GM23338 (cell line): ENCODE measurements around the gene IQCE. TPM values are rescaled to one million over a fixed set of nuclear protein-coding genes. Genes with fewer than 3 reads are reported as not detected.

ENCODE experiments used
- ATAC-seq: fragments of 200-7000 bp; cut with Tn5 transposase; 3 replicates; pipeline ENCODE4 v1.9.1; 2020
- DNase-seq: peaks from one replicate; pipeline ENCODE4 v3.0.0-alpha.2; 2015; ENCODE audit warnings: low spot score
- H2AFZ ChIP-seq: fragments of 200-600 bp; sonication (generic); 2 replicates; pipeline ENCODE4 v1.8.0; 2016; ENCODE audit warnings: antibody characterized with exemption, mild to moderate bottlenecking, moderate library complexity
- H3F3A ChIP-seq: fragments of 200-600 bp; sonication (generic); replicated peaks from 2 replicates; pipeline ENCODE4 v1.8.0; 2017; ENCODE audit warnings: antibody characterized with exemption, mixed run types, low read depth
- H3K27ac ChIP-seq: fragments of 200-600 bp; sonication (generic); 2 replicates; pipeline ENCODE4 v1.6.1; 2016; ENCODE audit warnings: low read depth
- H3K27me3 ChIP-seq: fragments of 200-600 bp; sonication (generic); 2 replicates; pipeline ENCODE4 v1.8.0; 2016; ENCODE audit warnings: mild to moderate bottlenecking, mixed run types, moderate library complexity; ENCODE audit not compliant: insufficient read depth
- H3K36me3 ChIP-seq: fragments of 200-600 bp; sonication (generic); 2 replicates; pipeline ENCODE4 v1.8.0; 2016; ENCODE audit warnings: mild to moderate bottlenecking; ENCODE audit not compliant: insufficient read depth
- H3K4me1 ChIP-seq: fragments of 200-600 bp; sonication (generic); 2 replicates; pipeline ENCODE4 v1.8.0; 2016; ENCODE audit warnings: mild to moderate bottlenecking, moderate library complexity; ENCODE audit not compliant: insufficient read depth
- H3K4me2 ChIP-seq: fragments of 200-600 bp; sonication (generic); 2 replicates; pipeline ENCODE4 v1.7.1; 2017; ENCODE audit warnings: mixed run types
- H3K4me3 ChIP-seq: fragments of 200-600 bp; sonication (generic); 2 replicates; pipeline ENCODE4 v1.6.1; 2016; ENCODE audit warnings: mixed run types
- H3K79me2 ChIP-seq: fragments of 200-600 bp; sonication (generic); replicated peaks from 2 replicates; pipeline ENCODE4 v1.8.0; 2017; ENCODE audit warnings: mild to moderate bottlenecking; ENCODE audit not compliant: insufficient read depth
- H3K9me2 ChIP-seq: fragments of 200-600 bp; sonication (generic); 2 replicates; pipeline ENCODE4 v1.8.0; 2017; ENCODE audit not compliant: insufficient read depth
- H4K20me1 ChIP-seq: fragments of 200-600 bp; sonication (generic); replicated peaks from 2 replicates; pipeline ENCODE4 v1.8.0; 2017; ENCODE audit warnings: mild to moderate bottlenecking; ENCODE audit not compliant: insufficient read depth
- H3K27ac Mint-ChIP-seq: 2 replicates; pipeline ENCODE4 v1.8.0; 2020; ENCODE audit warnings: inconsistent platforms, mild to moderate bottlenecking, moderate library complexity, mixed read lengths
- H3K27me3 Mint-ChIP-seq: 3 replicates; pipeline ENCODE4 v1.8.0; 2022; ENCODE audit warnings: low read depth, mild to moderate bottlenecking, moderate library complexity, mixed read lengths, inconsistent platforms; ENCODE audit not compliant: insufficient read depth, poor library complexity
- H3K36me3 Mint-ChIP-seq: 3 replicates; pipeline ENCODE4 v1.8.0; 2021; ENCODE audit warnings: low read depth, mild to moderate bottlenecking, inconsistent platforms, moderate library complexity, mixed read lengths
- H3K4me1 Mint-ChIP-seq: 3 replicates; pipeline ENCODE4 v1.8.0; 2020; ENCODE audit warnings: mild to moderate bottlenecking, inconsistent platforms, mixed read lengths
- H3K4me3 Mint-ChIP-seq: 3 replicates; pipeline ENCODE4 v1.8.0; 2021; ENCODE audit warnings: moderate library complexity, mild to moderate bottlenecking, inconsistent platforms, mixed read lengths
- H3K9me3 Mint-ChIP-seq: 3 replicates; pipeline ENCODE4 v1.8.0; 2020; ENCODE audit warnings: moderate library complexity, mild to moderate bottlenecking, inconsistent platforms, mixed read lengths
- CTCF ChIP-seq, 2 experiments: fragments of 200-600 bp in 1 of 2; sonication (generic) in 1 of 2; conservative IDR thresholded peaks; 2 replicates each; pipeline versions ENCODE4 v1.5.1 to v1.6.1; 2016 to 2017; ENCODE audit warnings: antibody characterized with exemption in 2 of 2, low read depth in 2 of 2, mild to moderate bottlenecking in 2 of 2, moderate library complexity in 1 of 2
- EZH2 ChIP-seq: fragments of 200-600 bp; sonication (generic); IDR thresholded peaks from one replicate; pipeline ENCODE4 v1.8.0; 2017; ENCODE audit warnings: antibody characterized with exemption, mild to moderate bottlenecking, low read depth; ENCODE audit not compliant: unreplicated experiment
- EZH2phosphoT487 ChIP-seq: fragments of 200-600 bp; sonication (generic); IDR thresholded peaks from one replicate; pipeline ENCODE4 v1.8.1; 2018; ENCODE audit warnings: antibody characterized with exemption; ENCODE audit not compliant: unreplicated experiment
- JUNB ChIP-seq: IDR thresholded peaks from one replicate; pipeline ENCODE4 v1.6.1; 2016; ENCODE audit warnings: antibody characterized with exemption; ENCODE audit not compliant: unreplicated experiment
- NANOG ChIP-seq: IDR thresholded peaks from 2 replicates; pipeline ENCODE4 v1.6.1; 2016; ENCODE audit warnings: antibody characterized with exemption, borderline replicate concordance
- POLR2AphosphoS5 ChIP-seq: IDR thresholded peaks from 2 replicates; pipeline ENCODE4 v1.6.1; 2016; ENCODE audit warnings: antibody characterized with exemption, low read depth
- REST ChIP-seq: IDR thresholded peaks from one replicate; pipeline ENCODE4 v1.6.1; 2018; ENCODE audit warnings: antibody characterized with exemption; ENCODE audit not compliant: unreplicated experiment
- STAT1 ChIP-seq: IDR thresholded peaks from one replicate; pipeline ENCODE4 v1.6.1; 2016; ENCODE audit warnings: antibody characterized with exemption; ENCODE audit not compliant: unreplicated experiment
- ZNF114 ChIP-seq: fragments of 250-450 bp; sonication (Bioruptor Pico); IDR thresholded peaks from 2 replicates; pipeline ENCODE4 v1.5.0; 2020; ENCODE audit warnings: mild to moderate bottlenecking, moderate library complexity
- ZNF331 ChIP-seq: fragments of 250-450 bp; sonication (Bioruptor Pico); IDR thresholded peaks from 2 replicates; pipeline ENCODE4 v1.5.0; 2020; ENCODE audit warnings: low read depth, mild to moderate bottlenecking, moderate library complexity
- ZNF462 ChIP-seq: fragments of 250-450 bp; sonication (Bioruptor Pico); IDR thresholded peaks from 2 replicates; pipeline ENCODE4 v1.5.0; 2020; ENCODE audit warnings: mild to moderate bottlenecking, moderate library complexity
- polyA plus RNA-seq: library from polyadenylated mRNA; unstranded; fragments of >200 nt; fragmentation: Nextera tagmentation; extraction: Ambion mirVana; gene quantifications from 2 replicates; pipeline ENCODE4 v1.2.1, GENCODE V29; 2016
- total RNA-seq: library from RNA; depleted of rRNA; stranded (reverse); fragments of >200 nt; shearing (Covaris generic); gene quantifications from 2 replicates; pipeline ENCODE4 v1.2.3, GENCODE V29; 2014

Gene IQCE
- total and polyA plus RNA-seq, 2 experiments from 2014 or later, result 5.0 to 7.7 TPM

- peaks cover 3% of the 10 kb centered on the region; the same call in 1 of the 2 replicates for H3F3A ChIP-seq
- TF ChIP-seq EZH2, result no peak
- no peak for TF ChIP-seq JUNB
- TF ChIP-seq ZNF462, result no peak
- no peak for TF ChIP-seq STAT1
- no peak for TF ChIP-seq ZNF114
- no peak for TF ChIP-seq NANOG
- no peak for TF ChIP-seq POLR2AphosphoS5
- TF ChIP-seq REST, result no peak
- no peak for TF ChIP-seq EZH2phosphoT487
- no peak for TF ChIP-seq CTCF (conservative IDR thresholded peaks at IDR 0.05; ENCODE audit: low read depth in 2 of 2)
- no peak for TF ChIP-seq ZNF331 (CRISPR knock-in tag)
- H3K27ac ChIP-seq, result no peak overlapping the region
- no peak overlapping the region for H3K4me3 Mint-ChIP-seq
- H3K9me3 Mint-ChIP-seq, result no peaks in the 10 kb centered on the region
- H3K4me3 ChIP-seq, result no peak overlapping the region
- H3K4me1 ChIP-seq, result peaks cover 17% of the 10 kb centered on the region; the same call in 1 of the 2 replicates
- no peak overlapping the region for H3K4me2 ChIP-seq
- no peak for ATAC-seq
- H3K9me2 ChIP-seq, result no peaks in the 10 kb centered on the region
- peaks cover 21% of the 10 kb centered on the region for H3K27me3 Mint-ChIP-seq
- peaks cover 30% of the 10 kb centered on the region for H3K4me1 Mint-ChIP-seq
- peaks cover 3% of the 10 kb centered on the region; the same call in 1 of the 3 replicates for H3K36me3 Mint-ChIP-seq
- no peak overlapping the region for H2AFZ ChIP-seq
- DNase-seq, result no peak
- H3K27ac Mint-ChIP-seq, result no peak overlapping the region
- no peaks in the 10 kb centered on the region for H3K36me3 ChIP-seq
- peaks cover 20% of the 10 kb centered on the region for H4K20me1 ChIP-seq
- H3K27me3 ChIP-seq, result no peaks in the 10 kb centered on the region
- peaks cover 82% of the 10 kb centered on the region for H3K79me2 ChIP-seq
Observed at GRCh38 chr7:2638224-2638991, 79.6 kb downstream of the IQCE start.
